Right atrium auricular region (tissue), 2 donors: ENCODE data around the gene TMC6. TPM values are rescaled to one million over a fixed set of nuclear protein-coding genes. Genes with fewer than 3 reads are reported as not detected.

ENCODE experiments used
- DNase-seq: peaks from one replicate; pipeline ENCODE4 v3.0.0-alpha.2; 2019; ENCODE audit warnings: low spot score
- H3K27ac ChIP-seq, 2 donors: fragments of 200-600 bp; sonication (generic); 1 replicate in 1 of 2; 2 replicates in 1 of 2; pipeline ENCODE4 v1.5.1; 2016 to 2019
- H3K27me3 ChIP-seq, 2 donors: fragments of 200-600 bp; sonication (generic); one replicate each; pipeline versions ENCODE4 v1.5.1 to v1.6.0; 2017 to 2019
- H3K36me3 ChIP-seq: fragments of 200-600 bp; sonication (generic); one replicate; pipeline ENCODE4 v1.5.1; 2016
- H3K4me1 ChIP-seq, 2 donors: fragments of 200-600 bp; sonication (generic); one replicate each; pipeline versions ENCODE4 v1.5.1 to v1.6.0; 2017 to 2019
- H3K4me3 ChIP-seq, 2 donors: fragments of 200-600 bp; sonication (generic); 1 replicate in 1 of 2; 2 replicates in 1 of 2; pipeline ENCODE4 v1.5.1; 2017 to 2019; ENCODE audit warnings: mild to moderate bottlenecking in 1 of 2, moderate library complexity in 1 of 2
- H3K9me3 ChIP-seq, 2 donors: fragments of 200-600 bp; sonication (generic); one replicate each; pipeline ENCODE4 v1.5.1; 2019
- total RNA-seq, 2 donors: library from RNA; depleted of rRNA; stranded (reverse); fragments of >200 nt; gene quantifications; one replicate each; pipeline ENCODE4 v1.1.0, GENCODE V29; 2016
- TF ChIP-seq, protein P1 (sequence below), 2 donors: fragments of 200-600 bp; sonication (generic); IDR thresholded peaks; one replicate each; pipeline ENCODE4 v1.5.1; 2019; ENCODE audit warnings: antibody characterized with exemption in 2 of 2

TMC6 gene
- total RNA-seq, 2 donors from 2014 or later, result 7.5 to 41.3 TPM

DNA sequence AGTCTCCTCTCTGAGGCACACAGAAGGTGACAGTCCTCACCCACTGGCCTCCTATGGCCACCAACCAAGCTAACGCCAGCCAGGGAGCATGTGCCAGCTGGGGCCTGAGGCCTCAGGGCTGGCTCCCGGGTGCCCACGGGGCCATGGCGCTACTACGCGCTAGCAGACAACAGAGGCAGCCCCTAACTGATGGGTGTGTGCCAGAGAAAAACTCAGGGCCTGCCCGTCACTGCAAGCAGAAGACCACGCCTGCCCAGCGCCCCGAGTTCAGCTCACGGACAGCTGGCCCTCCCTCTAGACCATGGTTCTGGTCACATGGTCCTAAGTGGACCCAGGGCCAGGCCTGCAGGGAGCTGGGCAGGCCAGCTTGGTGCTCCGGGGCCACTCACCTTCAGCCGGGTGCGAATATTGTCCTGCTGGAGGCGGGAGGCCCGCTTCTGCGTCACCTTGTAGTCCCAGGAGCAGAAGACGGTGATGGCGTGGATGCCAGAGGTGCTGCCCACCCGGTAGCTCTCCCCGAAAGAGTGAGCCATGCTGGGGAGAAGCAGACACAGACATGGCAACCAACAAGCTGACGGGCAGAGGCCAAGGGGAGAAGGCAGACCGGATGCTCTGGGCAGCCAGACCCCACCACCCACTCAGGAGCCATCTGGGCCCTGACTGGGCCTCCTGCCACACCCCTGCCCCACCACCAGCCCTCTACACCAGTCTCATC is 6.2 kb downstream of the TMC6 start:
- H3K27me3 ChIP-seq, result no peaks in the 10 kb centered on the region
- H3K9me3 ChIP-seq, result no peaks in the 10 kb centered on the region
- peaks cover 21% of the 10 kb centered on the region for H3K36me3 ChIP-seq
- H3K4me1 ChIP-seq, result peaks cover 0 to 32% of the 10 kb centered on the region in 2 donors
- no peak for DNase-seq
- H3K4me3 ChIP-seq, result no peak overlapping the region
- TF ChIP-seq, protein P1, sequence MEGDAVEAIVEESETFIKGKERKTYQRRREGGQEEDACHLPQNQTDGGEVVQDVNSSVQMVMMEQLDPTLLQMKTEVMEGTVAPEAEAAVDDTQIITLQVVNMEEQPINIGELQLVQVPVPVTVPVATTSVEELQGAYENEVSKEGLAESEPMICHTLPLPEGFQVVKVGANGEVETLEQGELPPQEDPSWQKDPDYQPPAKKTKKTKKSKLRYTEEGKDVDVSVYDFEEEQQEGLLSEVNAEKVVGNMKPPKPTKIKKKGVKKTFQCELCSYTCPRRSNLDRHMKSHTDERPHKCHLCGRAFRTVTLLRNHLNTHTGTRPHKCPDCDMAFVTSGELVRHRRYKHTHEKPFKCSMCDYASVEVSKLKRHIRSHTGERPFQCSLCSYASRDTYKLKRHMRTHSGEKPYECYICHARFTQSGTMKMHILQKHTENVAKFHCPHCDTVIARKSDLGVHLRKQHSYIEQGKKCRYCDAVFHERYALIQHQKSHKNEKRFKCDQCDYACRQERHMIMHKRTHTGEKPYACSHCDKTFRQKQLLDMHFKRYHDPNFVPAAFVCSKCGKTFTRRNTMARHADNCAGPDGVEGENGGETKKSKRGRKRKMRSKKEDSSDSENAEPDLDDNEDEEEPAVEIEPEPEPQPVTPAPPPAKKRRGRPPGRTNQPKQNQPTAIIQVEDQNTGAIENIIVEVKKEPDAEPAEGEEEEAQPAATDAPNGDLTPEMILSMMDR (IDR thresholded peaks at IDR 0.05), result no peak
- no peak overlapping the region for H3K27ac ChIP-seq

- Histone ChIP-seq H3K27ac (no peak overlapping the region), H3K4me3 (no peak overlapping the region), H3K36me3 (peaks cover 21% of the 10 kb centered on the region), H3K4me1 (peaks cover 0 to 27% of the 10 kb centered on the region in 2 donors), H3K27me3 (no peaks in the 10 kb centered on the region), H3K9me3 (no peaks in the 10 kb centered on the region)
- TF ChIP-seq, protein P1 (IDR thresholded peaks at IDR 0.05), result no peak
- no peak for DNase-seq
Observed at GRCh38 chr17:78121801-78122215, 6.7 kb downstream of the TMC6 start.

- DNase-seq, result no peak
- Histone ChIP-seq H3K9me3 (no peaks in the 10 kb centered on the region), H3K4me1 (peaks cover 0 to 21% of the 10 kb centered on the region in 2 donors), H3K27ac (no peak overlapping the region), H3K4me3 (no peak overlapping the region), H3K27me3 (no peaks in the 10 kb centered on the region), H3K36me3 (peaks cover 18% of the 10 kb centered on the region)
- TF ChIP-seq, protein P1 (IDR thresholded peaks at IDR 0.05), result no peak
Observed at GRCh38 chr17:78120971-78121800, 7.4 kb downstream of the TMC6 start.

GRCh38 chr17:78120537-78120936 is 8.0 kb downstream of the TMC6 start:
- Histone ChIP-seq H3K27ac (no peak overlapping the region), H3K4me3 (no peak overlapping the region), H3K36me3 (peaks cover 14% of the 10 kb centered on the region), H3K9me3 (no peaks in the 10 kb centered on the region), H3K27me3 (no peaks in the 10 kb centered on the region), H3K4me1 (peaks cover 0 to 14% of the 10 kb centered on the region in 2 donors)
- DNase-seq, result no peak
- TF ChIP-seq, protein P1 (IDR thresholded peaks at IDR 0.05), result no peak

DNA sequence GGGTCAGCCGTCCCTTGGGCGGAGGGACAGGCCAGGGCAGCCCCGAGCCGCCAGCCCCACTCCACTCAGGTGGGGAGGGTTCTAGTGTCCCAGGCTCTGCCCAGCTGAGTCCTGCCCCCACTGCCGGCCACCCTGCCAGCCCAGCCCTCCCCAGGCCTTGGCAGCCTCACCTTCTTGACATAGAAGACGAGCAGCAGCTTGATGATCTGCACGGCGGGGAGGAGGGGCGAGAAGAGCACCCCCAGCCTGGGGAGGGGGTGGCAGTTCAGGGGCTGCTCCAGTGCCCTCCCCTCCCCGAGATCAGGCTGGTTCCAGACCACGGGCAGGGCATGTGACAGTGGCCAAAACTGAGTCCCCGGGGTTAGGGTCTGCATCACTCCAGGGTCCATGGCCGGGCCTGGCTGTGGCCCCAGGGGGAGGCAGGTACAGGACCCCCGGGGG is 9.7 kb downstream of the TMC6 start:
- DNase-seq, result no peak
- no peaks in the 10 kb centered on the region for H3K27me3 ChIP-seq
- no peaks in the 10 kb centered on the region for H3K4me1 ChIP-seq
- TF ChIP-seq, protein P1 (IDR thresholded peaks at IDR 0.05), result no peak
- H3K36me3 ChIP-seq, result peaks cover 7% of the 10 kb centered on the region
- no peak overlapping the region for H3K4me3 ChIP-seq
- H3K27ac ChIP-seq, result no peak overlapping the region
- H3K9me3 ChIP-seq, result no peaks in the 10 kb centered on the region
